Measurements from ENCODE around the gene SLC35G6.
"Not testable (repeated sequence)": the region's sequence is repeated elsewhere in the genome, so short reads cannot be mapped to it uniquely, and the experiment has no call there.

SLC35G6 gene

GRCh38 chr17:7460850-7461660, 20.2 kb upstream of the SLC35G6 start:
- no peak for DNase-seq (ENCODE audit: low spot score)

GRCh38 chr17:7462474-7463371, 18.5 kb upstream of the SLC35G6 start:
- no peak for DNase-seq (ENCODE audit: low spot score)

GRCh38 chr17:7463372-7463846, 17.8 kb upstream of the SLC35G6 start:
- no peak for DNase-seq (ENCODE audit: low spot score)

- no peak for DNase-seq (ENCODE audit: low spot score)
These were observed 17.2 kb upstream of the SLC35G6 start for GRCh38 chr17:7464081-7464480.

GRCh38 chr17:7465597-7466275, 15.5 kb upstream of the SLC35G6 start:
- DNase-seq (ENCODE audit: low spot score), result no peak

- no peak for DNase-seq (ENCODE audit: low spot score)
These were observed 15.0 kb upstream of the SLC35G6 start for GRCh38 chr17:7466318-7466638.

- peak; percentile 63 for DNase-seq (ENCODE audit: low spot score)
These were observed 14.5 kb upstream of the SLC35G6 start for GRCh38 chr17:7466639-7467341.

- DNase-seq (ENCODE audit: low spot score), result no peak
These were observed 13.7 kb upstream of the SLC35G6 start for GRCh38 chr17:7467498-7467897.

GRCh38 chr17:7468290-7468689, 13.0 kb upstream of the SLC35G6 start:
- DNase-seq (ENCODE audit: low spot score), result no peak

GRCh38 chr17:7468804-7469389, 12.3 kb upstream of the SLC35G6 start:
- no peak for DNase-seq (ENCODE audit: low spot score)

GRCh38 chr17:7469843-7470242, 11.4 kb upstream of the SLC35G6 start:
- DNase-seq (ENCODE audit: low spot score), result not testable (repeated sequence)

GRCh38 chr17:7470457-7470973, 10.7 kb upstream of the SLC35G6 start:
- DNase-seq (ENCODE audit: low spot score), result not testable (repeated sequence)

- DNase-seq (ENCODE audit: low spot score), result no peak
These were observed 9.5 kb upstream of the SLC35G6 start for GRCh38 chr17:7471729-7472128.

- not testable (repeated sequence) for DNase-seq (ENCODE audit: low spot score)
These were observed 6.5 kb upstream of the SLC35G6 start for GRCh38 chr17:7474767-7475166.

- no peak for DNase-seq (ENCODE audit: low spot score)
These were observed 5.4 kb upstream of the SLC35G6 start for GRCh38 chr17:7475764-7476422.

GRCh38 chr17:7476494-7476893, 4.8 kb upstream of the SLC35G6 start:
- DNase-seq (ENCODE audit: low spot score), result peak; percentile 37

GRCh38 chr17:7476951-7477350, 4.3 kb upstream of the SLC35G6 start:
- no peak for DNase-seq (ENCODE audit: low spot score)

- no peak for DNase-seq (ENCODE audit: low spot score)
These were observed 3.6 kb upstream of the SLC35G6 start for GRCh38 chr17:7477392-7478275.

All from RKO (cell line).